DND-41 (cell line): ENCODE measurements around the gene CRIP3.

Experiments used
- CTCF ChIP-seq: IDR thresholded peaks from 2 replicates; pipeline ENCODE4 v1.5.1; 2012; ENCODE audit warnings: borderline replicate concordance, low read length, moderate library complexity, mild to moderate bottlenecking; ENCODE audit not compliant: poor library complexity, severe bottlenecking; ENCODE audit errors: extremely low read depth
- EZH2 ChIP-seq: IDR thresholded peaks from 3 replicates; pipeline ENCODE4 v1.6.1; 2012; ENCODE audit warnings: borderline replicate concordance, low read depth, mild to moderate bottlenecking, moderate library complexity, low read length, inconsistent platforms; ENCODE audit not compliant: severe bottlenecking

GRCh38 chr6:43283905-43284304 lies 24.7 kb downstream of the CRIP3 start:
- TF ChIP-seq CTCF (no peak), EZH2 (no peak)
